Stomach (tissue), 9 donors: Measurements from ENCODE around the gene NXPH4. TPM values are rescaled to one million over a fixed set of nuclear protein-coding genes. Genes with fewer than 3 reads are reported as not detected.

ENCODE experiments used
- DNase-seq, 2 donors: peaks; one replicate each; pipeline versions ENCODE4 v3.0.0 to v3.0.0-alpha.2; 2013 to 2019
- H3K27ac ChIP-seq, 5 donors: fragments of 200-600 bp in 4 of 5; sonication (generic) in 4 of 5; one replicate each; pipeline ENCODE4 v1.5.1; 2013 to 2019; ENCODE audit warnings: mild to moderate bottlenecking in 1 of 5, moderate library complexity in 1 of 5
- H3K27me3 ChIP-seq, 3 donors: fragments of 200-600 bp; sonication (generic); one replicate each; pipeline ENCODE4 v1.5.1; 2017 to 2019; ENCODE audit warnings: mixed run types in 1 of 3
- H3K36me3 ChIP-seq, 4 donors: fragments of 200-600 bp; sonication (generic); 1 replicate in 3 of 4; 2 replicates in 1 of 4; pipeline ENCODE4 v1.5.1; 2016 to 2019
- H3K4me1 ChIP-seq, 4 donors: fragments of 200-600 bp; sonication (generic); one replicate each; pipeline ENCODE4 v1.5.1; 2016 to 2019
- H3K4me3 ChIP-seq, 4 donors: fragments of 200-600 bp; sonication (generic) in 3 of 4; one replicate each; pipeline ENCODE4 v1.5.1; 2016 to 2019; ENCODE audit warnings: mild to moderate bottlenecking in 1 of 4
- H3K9me3 ChIP-seq, 4 donors: fragments of 200-600 bp; sonication (generic); one replicate each; pipeline ENCODE4 v1.5.1; 2016 to 2019
- EP300 ChIP-seq: sonication (generic); formaldehyde crosslinking; IDR thresholded peaks from one replicate; pipeline ENCODE4 v1.6.1; 2017; ENCODE audit warnings: antibody characterized with exemption
- POLR2A ChIP-seq, 4 donors: fragments of 450-650 bp; IDR thresholded peaks; one replicate each; pipeline ENCODE4 v1.6.1; 2016; ENCODE audit warnings: antibody characterized with exemption in 4 of 4, control low read depth in 2 of 4, mild to moderate bottlenecking in 1 of 4, moderate library complexity in 1 of 4
- POLR2AphosphoS5 ChIP-seq, 3 donors: sonication (generic); formaldehyde crosslinking; IDR thresholded peaks; one replicate each; pipeline ENCODE4 v1.6.1; 2016; ENCODE audit warnings: antibody characterized with exemption in 3 of 3
- WGBS, 5 donors: extraction: QIAGEN DNeasy Blood & Tissue Kit in 3 of 5; methylation state at CpG; one replicate each; pipeline versions ENCODE4 v1.1.5 to v1.1.7; 2013 to 2018; 5-methylcytosine and 5-hydroxymethylcytosine counted together
- intact Hi-C: fragments of 100-400 bp; cut with DNase I; formaldehyde crosslinking; loops from one replicate; pipeline ENCODE4 v1.15.1; 2023; ENCODE audit warnings: low total_unique reads
- polyA plus RNA-seq, 3 donors: library from polyadenylated mRNA; stranded (reverse); fragments of 200-250 nt; gene quantifications; one replicate each; pipeline ENCODE4 v1.2.3, GENCODE V29; 2013
- total RNA-seq, 5 donors: library from RNA; depleted of rRNA; stranded (reverse); fragments of >200 nt; gene quantifications; one replicate each; pipeline versions ENCODE4 v1.1.0 to v1.2.3, GENCODE V29; 2014 to 2016
- TF ChIP-seq, protein P1 (sequence below), 7 experiments: fragments of 450-650 bp in 4 of 7; fragments of 200-600 bp in 3 of 7; sonication (generic) in 3 of 7; IDR thresholded peaks; one replicate each; pipeline ENCODE4 v1.5.1; 2016 to 2019; ENCODE audit warnings: antibody characterized with exemption in 7 of 7, control low read depth in 2 of 7, mild to moderate bottlenecking in 1 of 7
- donor health status: healthy with polysubstance abuse.
- donor health status: Bipolar disorder and iron deficiency.
- donor health status: healthy.

The NXPH4 gene
- total and polyA plus RNA-seq, 8 donors, result 0.18 to 0.44 (median 0.30) TPM; not detected in 5

DNA sequence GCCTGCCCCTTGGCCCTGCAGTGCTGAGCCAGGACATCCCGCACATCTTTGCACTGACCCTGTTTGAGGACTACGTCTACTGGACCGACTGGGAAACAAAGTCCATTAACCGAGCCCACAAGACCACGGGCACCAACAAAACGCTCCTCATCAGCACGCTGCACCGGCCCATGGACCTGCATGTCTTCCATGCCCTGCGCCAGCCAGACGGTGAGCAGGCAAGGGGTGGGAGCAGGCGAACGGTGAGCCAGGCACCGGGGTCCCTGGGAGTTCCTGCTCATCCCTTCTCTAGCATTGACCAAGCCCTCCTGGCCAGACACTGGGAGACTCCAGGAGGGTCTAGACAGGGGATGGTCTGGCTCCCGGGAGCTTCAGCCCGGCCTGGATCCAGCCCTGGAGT is 17.4 kb upstream of the NXPH4 start:
- Histone ChIP-seq H3K9me3 (no peaks in the 10 kb centered on the region), H3K36me3 (peaks cover 90 to 100% (median 100%) of the 10 kb centered on the region in 4 donors), H3K4me1 (no peaks in the 10 kb centered on the region), H3K27me3 (no peaks in the 10 kb centered on the region), H3K4me3 (no peak overlapping the region), H3K27ac (no peak overlapping the region)
- intact Hi-C loops, result no loop called here
- DNase-seq, result no peak
- WGBS, 5 donors, result 87 to 91% (median 88%) methylated on average over 13 to 15 of the region's 15 CpGs
- no peak for TF ChIP-seq POLR2A (IDR thresholded peaks at IDR 0.05)
- TF ChIP-seq, protein P1, sequence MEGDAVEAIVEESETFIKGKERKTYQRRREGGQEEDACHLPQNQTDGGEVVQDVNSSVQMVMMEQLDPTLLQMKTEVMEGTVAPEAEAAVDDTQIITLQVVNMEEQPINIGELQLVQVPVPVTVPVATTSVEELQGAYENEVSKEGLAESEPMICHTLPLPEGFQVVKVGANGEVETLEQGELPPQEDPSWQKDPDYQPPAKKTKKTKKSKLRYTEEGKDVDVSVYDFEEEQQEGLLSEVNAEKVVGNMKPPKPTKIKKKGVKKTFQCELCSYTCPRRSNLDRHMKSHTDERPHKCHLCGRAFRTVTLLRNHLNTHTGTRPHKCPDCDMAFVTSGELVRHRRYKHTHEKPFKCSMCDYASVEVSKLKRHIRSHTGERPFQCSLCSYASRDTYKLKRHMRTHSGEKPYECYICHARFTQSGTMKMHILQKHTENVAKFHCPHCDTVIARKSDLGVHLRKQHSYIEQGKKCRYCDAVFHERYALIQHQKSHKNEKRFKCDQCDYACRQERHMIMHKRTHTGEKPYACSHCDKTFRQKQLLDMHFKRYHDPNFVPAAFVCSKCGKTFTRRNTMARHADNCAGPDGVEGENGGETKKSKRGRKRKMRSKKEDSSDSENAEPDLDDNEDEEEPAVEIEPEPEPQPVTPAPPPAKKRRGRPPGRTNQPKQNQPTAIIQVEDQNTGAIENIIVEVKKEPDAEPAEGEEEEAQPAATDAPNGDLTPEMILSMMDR (IDR thresholded peaks at IDR 0.05), result no peak
- TF ChIP-seq POLR2AphosphoS5 (IDR thresholded peaks at IDR 0.05), result no peak
- no peak for TF ChIP-seq EP300

DNA sequence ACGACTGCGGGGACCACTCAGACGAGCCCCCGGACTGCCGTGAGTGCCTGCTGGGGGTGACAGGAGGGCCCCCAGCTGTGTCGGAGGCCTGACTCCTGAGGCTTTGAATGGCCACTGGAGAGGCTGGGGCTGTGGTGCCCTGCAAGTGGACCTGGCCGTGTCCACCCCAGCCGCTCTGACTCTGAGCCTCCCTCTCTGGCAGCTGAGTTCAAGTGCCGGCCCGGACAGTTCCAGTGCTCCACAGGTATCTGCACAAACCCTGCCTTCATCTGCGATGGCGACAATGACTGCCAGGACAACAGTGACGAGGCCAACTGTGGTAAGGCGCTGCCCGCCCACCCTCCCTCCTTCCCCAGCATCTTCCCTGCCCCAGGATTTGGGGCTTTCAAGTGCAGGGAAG is 16.1 kb upstream of the NXPH4 start:
- Histone ChIP-seq H3K27me3 (no peaks in the 10 kb centered on the region), H3K36me3 (peaks cover 90 to 100% (median 100%) of the 10 kb centered on the region in 4 donors), H3K4me3 (no peak overlapping the region), H3K9me3 (no peaks in the 10 kb centered on the region), H3K27ac (no peak overlapping the region), H3K4me1 (no peaks in the 10 kb centered on the region)
- 90 to 96% (median 94%) methylated on average over 5 to 15 of the region's 15 CpGs for WGBS, 5 donors
- DNase-seq, result no peak
- intact Hi-C loops, result no loop called here
- TF ChIP-seq EP300 (no peak), POLR2AphosphoS5 (IDR thresholded peaks at IDR 0.05) (no peak)

DNA sequence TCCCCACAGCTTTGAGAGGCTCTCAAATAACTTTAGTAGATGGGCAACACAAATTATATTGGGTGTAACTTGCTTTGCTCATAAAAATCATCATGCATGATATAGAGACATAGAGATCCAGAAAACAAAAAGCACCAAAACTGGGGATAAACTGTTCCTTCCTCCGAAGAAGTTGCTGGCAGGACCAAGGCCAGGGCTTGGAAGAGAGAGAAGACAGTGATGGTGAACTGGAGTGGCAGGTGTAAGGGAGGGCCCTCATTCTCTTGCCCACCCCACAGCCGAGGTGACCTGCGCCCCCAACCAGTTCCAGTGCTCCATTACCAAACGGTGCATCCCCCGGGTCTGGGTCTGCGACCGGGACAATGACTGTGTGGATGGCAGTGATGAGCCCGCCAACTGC is 15.4 kb upstream of the NXPH4 start:
- no peak overlapping the region for H3K27ac ChIP-seq
- intact Hi-C loops, result no loop called here
- DNase-seq, result no peak
- no peak overlapping the region for H3K4me3 ChIP-seq
- peaks cover 89 to 100% (median 100%) of the 10 kb centered on the region in 4 donors for H3K36me3 ChIP-seq
- no peaks in the 10 kb centered on the region for H3K9me3 ChIP-seq
- no peak for TF ChIP-seq POLR2A (IDR thresholded peaks at IDR 0.05)
- TF ChIP-seq, protein P1 (IDR thresholded peaks at IDR 0.05), result no peak
- no peak for TF ChIP-seq EP300
- no peak for TF ChIP-seq POLR2AphosphoS5 (IDR thresholded peaks at IDR 0.05)
- no peaks in the 10 kb centered on the region for H3K4me1 ChIP-seq
- H3K27me3 ChIP-seq, result no peaks in the 10 kb centered on the region
- WGBS, 5 donors, result 67 to 87% (median 78%) methylated on average over 8 of the region's 8 CpGs

GRCh38 chr12:57201631-57202030 is 15.0 kb upstream of the NXPH4 start:
- H3K27me3 ChIP-seq, result no peaks in the 10 kb centered on the region
- peaks cover 89 to 100% (median 100%) of the 10 kb centered on the region in 4 donors for H3K36me3 ChIP-seq
- no peak overlapping the region for H3K4me3 ChIP-seq
- H3K9me3 ChIP-seq, result no peaks in the 10 kb centered on the region
- intact Hi-C loops, result no loop called here
- H3K4me1 ChIP-seq, result no peaks in the 10 kb centered on the region
- TF ChIP-seq, protein P1 (IDR thresholded peaks at IDR 0.05), result no peak
- no peak for TF ChIP-seq EP300
- TF ChIP-seq POLR2A (IDR thresholded peaks at IDR 0.05), result no peak
- TF ChIP-seq POLR2AphosphoS5 (IDR thresholded peaks at IDR 0.05), result no peak
- H3K27ac ChIP-seq, result no peak overlapping the region
- no peak for DNase-seq
- WGBS, 5 donors, result 79 to 90% (median 89%) methylated on average over 15 to 16 of the region's 16 CpGs

- Histone ChIP-seq H3K36me3 (peaks cover 85 to 100% (median 98%) of the 10 kb centered on the region in 4 donors), H3K4me1 (no peaks in the 10 kb centered on the region), H3K27ac (no peak overlapping the region), H3K9me3 (no peaks in the 10 kb centered on the region), H3K27me3 (no peaks in the 10 kb centered on the region), H3K4me3 (no peak overlapping the region)
- TF ChIP-seq POLR2AphosphoS5 (IDR thresholded peaks at IDR 0.05) (no peak), POLR2A (IDR thresholded peaks at IDR 0.05) (no peak), EP300 (no peak)
- TF ChIP-seq, protein P1 (IDR thresholded peaks at IDR 0.05), result no peak
- intact Hi-C loops, result no loop called here
- WGBS, 5 donors, result 90 to 96% (median 93%) methylated on average over 16 to 19 of the region's 19 CpGs
- DNase-seq, result no peak
Observed at GRCh38 chr12:57202321-57202720, 14.3 kb upstream of the NXPH4 start.
